Stimulated activated CD4-positive, alpha-beta T cell treated with anti-CD3 and anti-CD28 coated beads, Interleukin-15, amount 100 ng/mL, for 48 hours (primary cell): Measurements from ENCODE around the gene OR5P2.
"Not testable (repeated sequence)": the region's sequence is repeated elsewhere in the genome, so short reads cannot be mapped to it uniquely, and the experiment has no call there.

Experiments used
- DNase-seq, 2 donors: peaks; one replicate each; pipeline ENCODE4 v3.0.0-alpha.2; 2020; ENCODE audit warnings: low read depth in 2 of 2

The OR5P2 gene, protein sequence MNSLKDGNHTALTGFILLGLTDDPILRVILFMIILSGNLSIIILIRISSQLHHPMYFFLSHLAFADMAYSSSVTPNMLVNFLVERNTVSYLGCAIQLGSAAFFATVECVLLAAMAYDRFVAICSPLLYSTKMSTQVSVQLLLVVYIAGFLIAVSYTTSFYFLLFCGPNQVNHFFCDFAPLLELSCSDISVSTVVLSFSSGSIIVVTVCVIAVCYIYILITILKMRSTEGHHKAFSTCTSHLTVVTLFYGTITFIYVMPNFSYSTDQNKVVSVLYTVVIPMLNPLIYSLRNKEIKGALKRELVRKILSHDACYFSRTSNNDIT

DNA sequence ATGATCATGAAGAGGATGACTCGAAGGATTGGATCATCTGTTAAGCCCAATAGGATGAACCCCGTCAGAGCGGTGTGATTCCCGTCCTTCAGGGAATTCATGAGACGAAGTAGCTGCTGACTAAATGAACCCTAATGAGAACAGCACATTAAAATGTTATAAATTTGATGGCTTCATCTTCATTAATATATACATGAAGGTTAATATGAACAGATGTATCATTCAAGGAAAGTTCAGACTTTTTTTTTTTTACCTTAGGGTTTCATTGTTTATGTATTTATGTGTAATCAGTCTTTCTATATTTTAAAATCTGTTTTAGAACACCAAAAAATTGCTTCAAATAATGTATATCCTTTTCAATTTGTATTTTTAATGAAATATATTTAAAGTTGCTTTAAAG is at the start of gene OR5P2:
TSS of gene OR5P2 (minus strand) at position 101 of the 400 bp plus-strand sequence. CDS start at position 101, 0 bp downstream.
- no peak for DNase-seq

DNA sequence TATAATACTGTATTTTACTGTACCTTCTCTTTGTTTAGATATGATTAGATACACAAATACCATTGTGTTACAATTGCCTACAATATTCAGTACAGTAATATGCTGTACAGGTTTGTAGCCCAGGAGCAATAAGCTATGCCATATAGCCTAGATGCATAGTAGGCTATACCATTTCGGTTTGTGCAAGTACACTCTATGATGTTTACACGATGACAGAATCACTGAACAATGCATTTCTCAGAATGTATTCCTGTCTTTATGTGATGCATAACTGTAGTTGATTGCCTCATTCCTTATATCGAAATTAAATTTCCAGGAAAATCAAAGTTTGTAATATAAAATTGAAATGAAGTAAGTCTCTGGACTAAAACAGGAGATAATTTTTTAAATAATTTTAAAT is 49.3 kb upstream of the OR5P2 start:
- DNase-seq = no peak

DNA sequence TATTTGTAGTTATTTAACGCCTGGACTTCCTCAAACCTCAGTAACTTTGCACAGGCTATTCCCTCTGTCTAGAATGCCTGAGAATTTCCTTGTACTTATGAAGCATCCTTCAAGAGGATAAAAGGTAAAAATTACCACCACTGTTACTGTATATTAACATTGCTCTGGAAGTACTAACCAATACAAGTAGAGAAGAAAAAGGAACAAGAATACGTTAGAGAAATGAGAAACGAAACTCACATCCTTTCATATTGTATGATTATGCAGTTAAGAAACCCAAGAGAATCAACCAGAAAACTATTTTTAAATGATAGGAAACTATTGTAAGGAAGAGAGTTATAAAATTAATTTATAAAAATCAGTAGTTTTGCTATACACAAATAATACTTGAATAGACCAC is 48.2 kb upstream of the OR5P2 start:
- DNase-seq = no peak

DNA sequence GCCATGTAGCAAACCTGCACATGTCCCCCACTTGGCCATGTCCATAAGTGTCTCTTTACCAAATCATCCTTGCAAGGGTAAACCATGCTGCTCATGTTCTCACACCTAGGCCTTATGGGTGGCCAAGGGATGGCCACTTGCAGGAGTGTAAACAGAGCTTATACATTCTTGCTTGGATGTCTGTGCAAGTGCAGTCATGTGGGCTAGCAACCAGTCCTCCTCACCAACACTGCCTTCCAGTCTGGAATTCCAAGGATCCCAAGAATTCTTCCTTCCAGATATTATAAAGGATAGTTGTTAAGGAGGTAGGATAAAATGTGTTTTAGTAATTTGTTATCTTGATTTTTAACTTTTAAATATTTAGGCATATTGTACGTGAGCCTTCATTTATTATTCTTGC is 47.8 kb upstream of the OR5P2 start:
- no peak for DNase-seq

DNA sequence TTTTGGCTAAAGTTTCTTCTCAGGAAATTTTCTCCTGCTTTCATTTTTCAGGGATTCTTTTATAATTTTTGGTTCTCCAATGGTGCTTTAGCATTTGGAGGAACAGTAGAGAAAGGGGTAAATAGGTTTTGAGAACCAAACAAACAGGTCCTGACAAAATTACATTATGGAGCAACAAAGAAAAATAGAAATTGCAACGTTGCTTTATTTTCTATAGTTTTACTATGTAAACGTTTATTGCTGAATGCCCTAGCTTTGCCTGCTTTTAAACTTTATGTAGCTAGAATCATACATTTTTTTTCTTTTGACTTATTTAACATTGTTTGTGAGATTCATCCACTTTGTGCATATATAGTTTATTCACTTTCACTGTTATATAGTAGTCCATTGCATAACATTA is 43.8 kb upstream of the OR5P2 start:
- DNase-seq = no peak

DNA sequence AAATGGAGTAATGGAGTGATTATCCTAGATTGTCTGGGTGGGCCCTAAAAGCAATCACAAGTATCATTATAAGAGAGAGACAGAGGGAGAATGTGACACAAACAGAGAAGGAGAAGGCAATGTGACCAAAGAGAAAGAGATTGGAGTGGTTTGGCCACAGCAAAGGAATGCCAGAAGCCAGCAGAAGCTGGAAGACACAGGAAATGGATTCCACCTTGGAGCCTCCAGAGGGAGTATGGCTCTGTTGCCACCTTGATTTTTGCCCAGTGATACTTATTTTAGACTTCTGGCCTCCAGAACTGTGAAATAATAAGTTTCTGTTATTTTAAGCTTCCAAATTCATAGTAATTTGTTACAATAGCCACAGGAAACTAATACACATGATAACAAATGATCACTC is 36.8 kb upstream of the OR5P2 start:
- DNase-seq = no peak

DNA sequence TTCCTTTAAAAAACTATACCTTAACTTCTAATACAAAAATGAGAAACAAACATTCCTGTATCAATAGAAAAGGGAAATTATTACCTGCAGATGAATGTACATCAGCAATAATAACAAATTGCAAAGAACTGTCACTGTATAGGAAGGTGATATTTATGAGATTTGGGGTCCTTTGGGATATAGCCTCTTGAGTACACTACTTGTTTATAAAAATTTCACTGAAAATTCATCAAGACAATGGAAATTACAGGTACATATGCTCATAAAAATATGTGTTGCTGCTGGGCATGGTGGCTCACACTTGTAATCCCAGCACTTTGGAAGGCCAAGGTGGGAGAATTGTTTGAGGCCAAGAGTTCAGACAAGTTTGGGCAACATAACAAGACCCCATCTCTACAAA is 34.0 kb upstream of the OR5P2 start, which contains the start of gene OR5P3:
TSS of gene OR5P3 (minus strand) at position 101 of the 400 bp plus-strand sequence.
- DNase-seq = no peak

DNA sequence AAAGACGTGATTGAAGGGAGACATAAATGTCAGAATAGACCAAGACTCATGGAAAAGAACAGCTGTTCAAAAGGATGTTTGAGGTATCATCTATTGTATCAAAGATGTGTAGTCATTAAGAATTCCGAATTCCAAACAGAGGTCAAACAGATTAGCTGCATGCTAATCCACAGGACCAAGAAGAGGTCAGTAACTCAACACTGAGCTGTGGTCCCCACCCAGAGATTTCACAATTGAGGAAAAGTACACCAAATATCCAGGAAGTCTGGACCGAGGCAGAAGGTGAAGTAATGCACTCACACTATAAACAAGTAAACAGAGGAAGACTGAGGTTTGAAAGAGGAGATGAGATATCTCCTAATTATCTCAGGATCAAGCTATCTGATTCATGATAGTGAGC is 29.6 kb upstream of the OR5P2 start:
- DNase-seq = no peak

DNA sequence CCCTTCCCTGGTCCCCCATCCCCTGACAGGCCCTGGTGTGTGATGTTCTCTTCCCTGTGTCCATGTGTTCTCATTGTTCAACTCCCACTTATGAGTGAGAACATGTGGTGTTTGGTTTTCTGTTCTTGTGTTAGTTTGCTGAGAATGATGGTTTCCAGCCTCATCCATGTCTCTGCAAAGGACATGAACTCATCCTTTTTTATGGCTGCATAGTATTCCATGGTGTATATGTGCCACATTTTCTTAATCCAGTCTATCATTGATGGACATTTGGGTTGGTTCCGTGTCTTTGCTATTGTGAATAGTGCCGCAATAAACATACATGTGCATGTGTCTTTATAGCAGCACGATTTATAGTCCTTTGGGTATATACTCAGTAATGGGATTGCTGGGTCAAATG is 23.7 kb upstream of the OR5P2 start:
- DNase-seq = not testable (repeated sequence)

DNA sequence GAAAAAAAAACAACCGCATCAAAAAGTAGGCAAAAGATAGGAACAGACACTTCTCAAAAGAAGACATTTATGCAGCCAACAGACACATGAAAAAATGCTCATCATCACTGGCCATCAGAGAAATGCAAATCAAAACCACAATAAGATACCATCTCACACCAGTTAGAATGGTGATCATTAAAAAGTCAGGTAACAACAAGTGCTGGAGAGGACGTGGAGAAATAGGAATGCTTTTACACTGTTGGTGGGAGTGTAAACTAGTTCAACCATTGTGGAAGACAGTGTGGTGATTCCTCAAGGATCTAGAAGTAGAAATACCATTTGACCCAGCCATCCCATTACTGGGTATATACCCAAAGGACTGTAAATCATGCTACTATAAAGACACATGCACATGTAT is 18.2 kb upstream of the OR5P2 start:
- not testable (repeated sequence) for DNase-seq

DNA sequence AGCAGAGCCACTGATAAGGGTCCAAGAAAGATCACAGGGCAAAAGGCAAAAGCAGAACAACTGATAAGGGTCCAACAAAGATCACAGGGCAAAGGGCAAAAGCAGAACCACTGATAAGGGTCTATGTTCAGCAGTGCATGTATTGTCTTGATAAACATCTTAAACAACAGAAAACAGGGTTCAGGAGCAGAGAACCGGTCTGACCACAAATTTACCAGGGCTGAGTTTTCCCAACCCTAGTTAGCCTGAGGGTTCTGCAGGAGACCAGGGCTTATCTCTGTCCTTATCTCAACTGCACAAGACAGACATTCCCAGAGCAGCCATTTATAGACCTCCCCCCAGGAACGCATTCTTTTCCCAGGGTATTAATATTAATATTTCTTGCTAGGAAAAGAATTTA is 13.6 kb upstream of the OR5P2 start:
- not testable (repeated sequence) for DNase-seq

DNA sequence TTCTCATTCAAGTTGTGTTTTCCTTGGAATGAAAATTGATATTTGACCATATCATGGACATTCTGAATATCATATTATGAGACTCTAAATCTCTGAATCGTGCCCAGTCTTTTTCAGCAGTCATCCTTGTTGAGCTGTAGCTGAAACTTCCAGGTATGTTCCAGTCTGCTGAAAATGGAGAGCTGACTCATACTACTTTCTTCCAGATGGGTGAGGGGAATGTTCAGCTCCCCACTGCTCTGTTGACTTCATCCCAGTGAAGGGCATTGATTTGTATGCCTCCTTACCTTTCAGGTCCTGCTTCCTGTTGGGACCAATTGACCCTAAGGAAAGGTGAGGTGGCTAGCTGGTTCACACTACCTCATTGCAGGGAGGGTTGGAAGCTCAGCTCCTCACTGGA is 3.5 kb downstream of the OR5P2 start:
- no peak for DNase-seq

DNA sequence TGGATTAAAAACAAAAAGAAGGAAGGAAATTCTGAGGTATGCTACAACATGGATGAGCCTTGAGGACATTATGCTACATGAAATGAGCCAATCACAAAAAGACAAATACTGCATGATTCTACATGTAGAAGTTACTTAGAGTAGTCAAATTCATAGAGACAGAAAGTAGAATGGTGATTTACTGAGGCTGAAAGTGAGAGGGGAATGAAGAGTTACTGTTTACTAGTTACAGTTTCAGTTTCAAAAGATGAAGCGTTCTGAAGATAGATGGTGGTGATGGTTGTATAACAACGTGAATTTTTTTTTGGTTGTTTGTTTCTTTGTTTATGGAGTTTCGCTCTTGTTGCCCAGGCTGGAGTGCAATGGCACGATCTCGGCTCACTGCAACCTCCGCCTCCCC is 9.5 kb downstream of the OR5P2 start:
- DNase-seq = no peak

DNA sequence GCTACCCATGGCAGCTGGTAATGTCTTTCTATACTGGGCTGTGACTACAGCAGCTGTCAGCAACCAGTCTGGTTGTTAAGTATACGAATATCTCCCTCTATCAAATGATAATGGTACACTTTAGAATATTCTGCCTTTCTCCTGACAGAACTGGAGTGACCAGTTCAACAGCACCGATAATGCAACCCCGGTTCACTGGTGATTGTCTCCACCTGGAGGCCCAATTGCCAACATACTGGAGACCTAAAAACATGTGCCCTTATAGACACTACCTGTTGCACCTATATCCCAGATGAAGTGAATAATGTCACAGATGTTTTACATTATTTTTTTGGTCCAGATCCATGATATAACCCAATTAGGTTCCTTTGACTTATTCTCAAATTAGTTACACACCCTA is 21.1 kb downstream of the OR5P2 start:
- no peak for DNase-seq

DNA sequence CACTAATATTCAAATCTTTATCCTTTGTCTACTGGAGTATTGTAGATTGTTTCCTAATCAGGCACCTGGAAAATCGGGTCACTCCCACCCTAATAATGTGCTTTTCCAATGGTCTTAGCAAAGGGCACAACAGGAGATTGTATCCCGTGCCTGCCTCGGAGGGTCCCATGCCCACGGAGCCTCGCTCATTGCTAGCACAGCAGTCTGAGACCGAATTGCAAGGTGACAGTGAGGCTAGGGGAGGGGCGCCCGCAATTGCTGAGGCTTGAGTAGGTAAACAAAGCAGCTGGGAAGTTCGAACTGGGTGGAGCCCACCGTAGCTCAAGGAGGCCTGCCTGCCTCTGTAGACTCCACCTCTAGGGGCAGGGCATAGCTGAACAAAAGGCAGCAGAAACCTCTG is 32.4 kb downstream of the OR5P2 start:
- DNase-seq = not testable (repeated sequence)

DNA sequence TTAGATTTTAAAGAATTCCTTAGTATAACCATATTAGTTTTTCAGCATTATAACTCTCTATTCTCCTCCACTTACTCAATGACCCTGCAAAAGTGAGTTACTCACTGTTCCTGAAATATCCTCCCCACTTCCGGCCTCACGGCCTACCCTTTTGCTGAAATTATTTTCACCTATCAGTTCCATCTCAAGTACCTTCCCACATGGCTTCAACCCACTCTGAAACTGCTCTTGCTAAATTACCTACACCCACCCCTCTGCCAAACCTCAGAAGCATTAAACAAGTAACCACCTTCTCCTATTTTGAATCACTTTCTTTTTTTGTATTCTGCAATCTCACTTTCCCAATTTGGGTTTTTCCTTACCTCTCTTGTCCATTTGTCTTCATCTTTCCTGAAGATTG is 37.7 kb downstream of the OR5P2 start:
- no peak for DNase-seq

DNA sequence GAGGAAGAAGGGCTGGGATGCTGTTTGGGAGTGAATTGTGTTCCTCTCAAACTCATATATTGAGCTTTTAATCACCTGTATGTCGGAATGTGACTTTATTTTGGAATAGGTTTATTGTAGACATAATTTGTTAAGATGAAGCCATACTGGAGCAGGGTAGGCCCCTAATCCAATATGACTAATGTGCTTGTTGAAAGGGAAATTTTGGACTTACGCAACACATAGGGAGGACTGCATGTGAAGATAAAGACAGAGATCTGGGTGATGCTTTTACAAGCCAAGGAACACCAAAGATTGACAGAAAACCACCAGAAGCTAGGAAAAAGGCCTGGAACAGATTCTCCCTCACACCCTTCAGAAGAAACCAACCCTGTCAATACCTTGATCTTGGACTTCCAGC is 47.3 kb downstream of the OR5P2 start:
- no peak for DNase-seq
